Activated CD8-positive, alpha-beta memory T cell treated with anti-CD3 and anti-CD28 coated beads, Interleukin-2, amount 50 U/mL, for 1 hour (primary cell): ENCODE results near the gene SGPP1.
"Not testable (repeated sequence)": the region's sequence is repeated elsewhere in the genome, so short reads cannot be mapped to it uniquely, and the experiment has no call there.

Source experiments
- DNase-seq: peaks from one replicate; pipeline ENCODE4 v3.0.0-alpha.2; 2020; ENCODE audit errors: extremely low read depth

SGPP1 gene

GRCh38 chr14:63638493-63638892 is 89.4 kb downstream of the SGPP1 start:
- DNase-seq, result no peak

GRCh38 chr14:63636094-63636635 is 91.7 kb downstream of the SGPP1 start:
- DNase-seq, result not testable (repeated sequence)
